ENCODE results near the gene KCNA5. TPM values are rescaled to one million over a fixed set of nuclear protein-coding genes. Genes with fewer than 3 reads are reported as not detected.

KCNA5 gene
- total RNA-seq, 1 donor from 2014 or later = 6.5 TPM

DNA sequence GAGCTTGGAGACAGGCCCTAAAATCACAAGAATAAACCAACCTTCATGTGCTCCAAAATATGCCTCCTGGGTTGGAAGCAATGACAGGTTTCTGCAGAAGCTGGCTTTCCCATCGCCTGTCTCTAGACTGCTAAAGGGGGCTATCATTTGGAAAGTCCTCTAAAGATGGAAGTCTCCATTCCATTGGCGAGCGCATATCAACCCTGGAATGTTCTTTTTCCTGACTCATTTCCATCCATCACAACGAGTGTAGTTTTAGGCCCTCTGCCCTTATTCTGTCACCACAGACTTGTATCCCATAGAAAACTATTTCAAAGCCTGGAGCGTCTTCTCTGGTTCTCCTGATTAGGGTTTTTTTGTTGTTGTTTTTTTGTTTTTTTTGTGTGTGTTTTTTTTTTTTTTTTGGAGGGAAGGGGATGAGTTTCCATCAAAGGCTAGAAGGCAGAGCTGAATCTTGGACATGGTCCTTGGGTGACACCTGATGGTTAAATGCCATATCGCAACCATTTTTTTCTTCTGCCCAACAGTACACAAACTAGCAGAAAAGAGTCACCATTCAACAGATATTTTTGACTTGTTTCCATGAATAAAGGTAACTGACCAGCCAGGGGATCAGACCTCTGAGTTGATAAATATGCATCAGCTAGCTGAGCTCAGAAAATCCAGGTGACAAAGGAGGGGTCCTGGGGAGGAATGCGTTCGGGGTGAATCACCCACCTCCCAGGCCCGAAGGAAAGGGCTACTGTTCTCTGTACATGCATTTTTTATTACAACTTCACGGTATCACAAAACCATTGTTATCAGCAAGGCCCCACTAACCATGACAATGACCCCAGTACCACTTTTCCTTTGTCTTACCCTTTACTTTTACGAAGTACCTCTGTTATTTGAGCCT lies 40.5 kb downstream of the KCNA5 start:
- Mint-ChIP-seq H3K4me1 (ENCODE audit: low read depth) (peaks cover 57% of the 10 kb centered on the region), H3K4me3 (ENCODE audit: unreplicated experiment) (no peak overlapping the region), H3K27ac (ENCODE audit: unreplicated experiment) (peak overlapping the region; percentile 91), H3K27me3 (ENCODE audit: low read depth) (peaks cover 3% of the 10 kb centered on the region), H3K36me3 (ENCODE audit: low read depth) (no peaks in the 10 kb centered on the region), H3K9me3 (ENCODE audit: low read depth) (no peaks in the 10 kb centered on the region)
- DNase-seq (ENCODE audit: low spot score) = no peak
- TF ChIP-seq, protein P1, sequence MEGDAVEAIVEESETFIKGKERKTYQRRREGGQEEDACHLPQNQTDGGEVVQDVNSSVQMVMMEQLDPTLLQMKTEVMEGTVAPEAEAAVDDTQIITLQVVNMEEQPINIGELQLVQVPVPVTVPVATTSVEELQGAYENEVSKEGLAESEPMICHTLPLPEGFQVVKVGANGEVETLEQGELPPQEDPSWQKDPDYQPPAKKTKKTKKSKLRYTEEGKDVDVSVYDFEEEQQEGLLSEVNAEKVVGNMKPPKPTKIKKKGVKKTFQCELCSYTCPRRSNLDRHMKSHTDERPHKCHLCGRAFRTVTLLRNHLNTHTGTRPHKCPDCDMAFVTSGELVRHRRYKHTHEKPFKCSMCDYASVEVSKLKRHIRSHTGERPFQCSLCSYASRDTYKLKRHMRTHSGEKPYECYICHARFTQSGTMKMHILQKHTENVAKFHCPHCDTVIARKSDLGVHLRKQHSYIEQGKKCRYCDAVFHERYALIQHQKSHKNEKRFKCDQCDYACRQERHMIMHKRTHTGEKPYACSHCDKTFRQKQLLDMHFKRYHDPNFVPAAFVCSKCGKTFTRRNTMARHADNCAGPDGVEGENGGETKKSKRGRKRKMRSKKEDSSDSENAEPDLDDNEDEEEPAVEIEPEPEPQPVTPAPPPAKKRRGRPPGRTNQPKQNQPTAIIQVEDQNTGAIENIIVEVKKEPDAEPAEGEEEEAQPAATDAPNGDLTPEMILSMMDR (IDR thresholded peaks at IDR 0.05) = peak; percentile 90

DNA sequence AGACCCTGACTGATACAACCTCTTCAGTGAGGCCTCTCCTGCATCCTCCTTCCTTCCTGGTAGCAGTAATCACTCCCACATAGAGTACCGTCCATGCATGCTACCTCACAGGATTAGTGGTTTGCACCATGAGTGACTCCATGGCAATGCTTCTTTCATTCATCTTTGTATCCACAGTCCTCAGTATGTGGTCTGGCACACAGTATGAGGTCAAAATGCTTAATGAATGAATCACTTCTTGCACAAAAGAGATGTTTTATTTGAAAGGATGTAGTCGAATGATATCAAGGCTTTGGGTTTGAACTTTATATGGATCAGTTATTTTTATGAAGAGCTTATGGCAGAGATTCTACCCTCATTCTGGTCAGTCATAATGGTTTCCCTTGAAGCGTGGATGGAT lies 42.2 kb downstream of the KCNA5 start:
- peaks cover 3% of the 10 kb centered on the region for H3K27me3 Mint-ChIP-seq (ENCODE audit: low read depth)
- H3K27ac Mint-ChIP-seq (ENCODE audit: unreplicated experiment) = peak overlapping the region; percentile 28
- no peaks in the 10 kb centered on the region for H3K9me3 Mint-ChIP-seq (ENCODE audit: low read depth)
- TF ChIP-seq, protein P1 (IDR thresholded peaks at IDR 0.05) = no peak
- no peaks in the 10 kb centered on the region for H3K36me3 Mint-ChIP-seq (ENCODE audit: low read depth)
- H3K4me1 Mint-ChIP-seq (ENCODE audit: low read depth) = peaks cover 48% of the 10 kb centered on the region
- no peak overlapping the region for H3K4me3 Mint-ChIP-seq (ENCODE audit: unreplicated experiment)
- no peak for DNase-seq (ENCODE audit: low spot score)

DNA sequence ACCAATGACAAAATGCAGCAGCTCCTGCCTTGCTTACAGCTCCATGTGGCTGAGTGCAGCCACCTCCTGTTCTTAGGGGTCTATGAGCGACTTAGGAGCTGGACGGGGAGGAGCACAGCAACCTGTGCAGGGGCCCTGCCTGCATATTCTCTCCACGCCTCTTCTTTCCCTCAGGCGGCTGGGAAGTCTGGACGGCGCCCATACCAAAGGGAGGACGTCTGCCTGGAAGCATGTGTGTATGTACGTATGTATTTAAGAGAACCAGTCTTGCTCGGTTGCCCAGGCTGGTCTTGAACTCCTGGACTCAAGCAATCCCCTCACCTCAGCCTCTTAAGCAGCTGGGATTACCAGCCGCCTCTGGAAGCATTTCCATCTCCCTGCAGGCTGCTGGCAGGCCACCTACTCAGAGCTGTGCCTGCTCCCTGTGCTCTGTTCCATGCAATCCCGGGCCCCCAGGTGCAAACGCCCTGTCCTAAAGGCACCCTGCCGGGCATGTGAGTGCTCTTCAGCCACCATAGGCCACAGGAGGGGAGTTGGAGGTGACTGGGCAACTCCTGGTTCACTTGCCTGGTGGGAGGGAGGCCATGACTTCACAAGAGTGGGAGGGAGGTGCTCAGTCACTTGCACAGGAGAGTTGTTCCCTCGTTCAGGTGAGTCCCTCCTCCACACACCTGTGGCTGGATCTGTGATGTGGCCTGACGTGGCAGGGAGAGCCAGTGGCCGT lies 44.3 kb downstream of the KCNA5 start:
- H3K27me3 Mint-ChIP-seq (ENCODE audit: low read depth) = peaks cover 1% of the 10 kb centered on the region
- no peaks in the 10 kb centered on the region for H3K9me3 Mint-ChIP-seq (ENCODE audit: low read depth)
- no peak overlapping the region for H3K4me3 Mint-ChIP-seq (ENCODE audit: unreplicated experiment)
- H3K36me3 Mint-ChIP-seq (ENCODE audit: low read depth) = no peaks in the 10 kb centered on the region
- TF ChIP-seq, protein P1 (IDR thresholded peaks at IDR 0.05) = no peak
- H3K4me1 Mint-ChIP-seq (ENCODE audit: low read depth) = peaks cover 47% of the 10 kb centered on the region
- no peak for DNase-seq (ENCODE audit: low spot score)
- no peak overlapping the region for H3K27ac Mint-ChIP-seq (ENCODE audit: unreplicated experiment)

DNA sequence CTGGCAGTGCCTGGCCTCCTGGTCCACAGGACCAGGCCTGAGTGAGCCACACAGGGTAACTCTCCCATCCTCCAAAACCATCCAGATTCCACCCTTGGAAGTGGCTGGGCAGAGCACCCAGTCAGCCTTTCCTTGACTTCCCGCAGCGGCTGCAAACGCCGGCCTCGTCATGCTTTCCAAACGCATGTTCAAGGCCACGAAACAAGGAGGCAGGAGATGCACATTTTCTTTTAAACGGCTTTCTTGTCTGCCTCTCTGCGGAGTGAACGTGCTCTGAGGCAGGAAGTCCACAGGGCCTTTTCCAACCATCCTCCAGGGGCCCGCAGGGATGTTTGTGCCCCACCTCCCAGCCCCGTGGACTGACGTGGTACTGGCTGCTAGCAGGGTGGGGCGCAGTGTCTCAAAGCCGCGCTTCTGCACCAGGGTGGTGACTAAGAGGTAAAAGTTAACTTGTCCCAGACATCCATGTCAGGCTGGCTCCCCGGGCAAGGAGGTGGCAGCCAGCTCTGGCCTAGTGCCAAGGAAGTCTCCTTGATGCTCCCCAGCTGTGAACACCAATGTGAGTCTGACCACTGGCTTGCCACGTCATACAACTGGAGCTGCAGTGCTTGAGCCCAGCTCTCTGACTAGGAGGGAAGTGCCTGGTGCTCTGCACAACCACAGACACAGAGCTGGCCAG lies 45.0 kb downstream of the KCNA5 start:
- H3K4me1 Mint-ChIP-seq (ENCODE audit: low read depth) = peaks cover 40% of the 10 kb centered on the region
- no peak for DNase-seq (ENCODE audit: low spot score)
- TF ChIP-seq, protein P1 (IDR thresholded peaks at IDR 0.05) = no peak
- peaks cover 1% of the 10 kb centered on the region for H3K27me3 Mint-ChIP-seq (ENCODE audit: low read depth)
- H3K4me3 Mint-ChIP-seq (ENCODE audit: unreplicated experiment) = no peak overlapping the region
- H3K9me3 Mint-ChIP-seq (ENCODE audit: low read depth) = no peaks in the 10 kb centered on the region
- peak overlapping the region; percentile 43 for H3K27ac Mint-ChIP-seq (ENCODE audit: unreplicated experiment)
- H3K36me3 Mint-ChIP-seq (ENCODE audit: low read depth) = no peaks in the 10 kb centered on the region

DNA sequence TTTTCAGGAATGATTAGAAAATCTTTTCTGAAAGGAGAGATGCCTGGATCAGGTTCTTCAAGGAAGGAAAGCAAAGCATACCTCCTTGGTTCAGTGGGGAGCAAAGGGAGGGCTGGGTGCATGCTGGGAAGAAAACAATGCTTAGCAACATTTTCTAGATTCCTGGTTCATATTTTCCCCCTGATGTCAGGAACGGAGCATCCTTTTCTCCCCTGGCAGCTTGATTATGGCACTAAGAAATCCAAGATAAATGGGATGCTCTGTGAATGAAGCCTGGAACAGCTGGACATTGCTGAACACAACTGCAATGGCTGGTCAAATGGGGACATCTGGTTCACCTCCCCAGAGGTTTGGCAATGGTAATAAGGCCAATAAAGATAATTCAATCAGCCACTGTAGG lies 50.9 kb downstream of the KCNA5 start:
- Mint-ChIP-seq H3K9me3 (ENCODE audit: low read depth) (no peaks in the 10 kb centered on the region), H3K27ac (ENCODE audit: unreplicated experiment) (no peak overlapping the region), H3K27me3 (ENCODE audit: low read depth) (peaks cover 8% of the 10 kb centered on the region), H3K36me3 (ENCODE audit: low read depth) (no peaks in the 10 kb centered on the region), H3K4me3 (ENCODE audit: unreplicated experiment) (no peak overlapping the region), H3K4me1 (ENCODE audit: low read depth) (peaks cover 19% of the 10 kb centered on the region)
- DNase-seq (ENCODE audit: low spot score) = no peak
- TF ChIP-seq, protein P1 (IDR thresholded peaks at IDR 0.05) = no peak
